Mammary epithelial cell (primary cell): Measurements from ENCODE around the gene SYT7.

ENCODE experiments used
- CTCF ChIP-seq, 2 donors: IDR thresholded peaks in 1 of 2; conservative IDR thresholded peaks in 1 of 2; 2 replicates each; pipeline ENCODE4 v1.5.1; 2011 to 2012; ENCODE audit warnings: inconsistent platforms in 2 of 2, low read length in 2 of 2, mild to moderate bottlenecking in 2 of 2, control low read depth in 1 of 2, low read depth in 1 of 2; ENCODE audit not compliant: insufficient read depth in 1 of 2; ENCODE audit errors: extremely low read depth in 1 of 2
- EZH2 ChIP-seq: IDR thresholded peaks from 2 replicates; pipeline ENCODE4 v1.6.1; 2012; ENCODE audit warnings: low read length, inconsistent platforms, borderline replicate concordance

- TF ChIP-seq CTCF (conservative IDR thresholded peaks at IDR 0.05 in 1 of 2, IDR thresholded peaks at IDR 0.05 in 1 of 2; ENCODE audit: extremely low read depth in 1 of 2, insufficient read depth in 1 of 2, low read depth in 1 of 2, low read length in 2 of 2), result no peak
- TF ChIP-seq EZH2, result no peak
These were observed 41.0 kb downstream of the SYT7 start for GRCh38 chr11:61539831-61540357.
